IMR-90 (cell line): ENCODE measurements around the gene PLCD1. TPM values are rescaled to one million over a fixed set of nuclear protein-coding genes. Genes with fewer than 3 reads are reported as not detected.

ENCODE experiments used
- ATAC-seq: fragments of 200-7000 bp; cut with Tn5 transposase; 2 replicates; pipeline ENCODE4 v1.9.1; 2020; ENCODE audit warnings: low read depth, mild to moderate bottlenecking, moderate library complexity
- BruUV-seq: library from RNA; stranded (reverse); fragments of 400-500 nt; replicated peaks from 2 replicates; lab custom pipeline; 2021; lab: Mats Ljungman, UMichigan
- CTCF ChIA-PET: fragments of 300-600 bp; formaldehyde crosslinking; extraction: SDS; loops from one replicate; lab custom pipeline; 2021; ENCODE audit warnings: antibody characterized with exemption; lab: Yijun Ruan, JAX
- POLR2A ChIA-PET: fragments of 300-600 bp; sonication (Branson Sonifier 250); formaldehyde crosslinking; loops from one replicate; lab custom pipeline; 2022; ENCODE audit warnings: antibody characterized with exemption; ENCODE audit not compliant: unreplicated experiment; lab: Charles Lee
- DNase-seq: peaks from one replicate; pipeline ENCODE4 v3.0.0; 2013
- H2AFZ ChIP-seq: replicated peaks from 2 replicates; pipeline ENCODE3; 2013; ENCODE audit warnings: low read length, mild to moderate bottlenecking; ENCODE audit not compliant: poor library complexity
- H2AK5ac ChIP-seq: 2 replicates; pipeline ENCODE4 v1.6.1; 2013; ENCODE audit warnings: low read depth, low read length, inconsistent platforms
- H2AK9ac ChIP-seq: replicated peaks from 2 replicates; pipeline ENCODE3; 2013; ENCODE audit warnings: mild to moderate bottlenecking, low read depth, low read length, moderate library complexity; ENCODE audit not compliant: poor library complexity
- H2BK120ac ChIP-seq: 2 replicates; pipeline ENCODE4 v1.6.1; 2013; ENCODE audit warnings: low read depth, low read length, inconsistent platforms
- H2BK15ac ChIP-seq: 3 replicates; pipeline ENCODE4 v1.6.1; 2013; ENCODE audit warnings: low read depth, low read length, inconsistent platforms
- H2BK20ac ChIP-seq: 2 replicates; pipeline ENCODE4 v1.6.1; 2013; ENCODE audit warnings: low read depth, mild to moderate bottlenecking, inconsistent platforms, low read length, moderate library complexity
- H2BK5ac ChIP-seq: 2 replicates; pipeline ENCODE4 v1.6.1; 2013; ENCODE audit warnings: mild to moderate bottlenecking, low read depth, low read length, inconsistent platforms; ENCODE audit not compliant: poor library complexity, severe bottlenecking
- H3K14ac ChIP-seq: replicated peaks from 2 replicates; pipeline ENCODE4 v1.6.1; 2013; ENCODE audit warnings: low read depth, low read length, inconsistent platforms
- H3K18ac ChIP-seq: 2 replicates; pipeline ENCODE4 v1.6.1; 2013; ENCODE audit warnings: low read depth, low read length, control low read depth
- H3K23ac ChIP-seq: 2 replicates; pipeline ENCODE4 v1.6.1; 2013; ENCODE audit warnings: low read depth, low read length, inconsistent platforms
- H3K27ac ChIP-seq: 2 replicates; pipeline ENCODE4 v1.5.1; 2013; ENCODE audit warnings: mild to moderate bottlenecking, control low read depth, low read length; ENCODE audit not compliant: insufficient read depth
- H3K27me3 ChIP-seq: 2 replicates; pipeline ENCODE4 v1.6.1; 2013; ENCODE audit warnings: low read length; ENCODE audit not compliant: control insufficient read depth, insufficient read depth
- H3K36me3 ChIP-seq: 2 replicates; pipeline ENCODE4 v1.6.1; 2013; ENCODE audit warnings: low read length, mixed read lengths; ENCODE audit not compliant: control insufficient read depth, insufficient read depth
- H3K4ac ChIP-seq: 2 replicates; pipeline ENCODE4 v1.6.1; 2013; ENCODE audit warnings: low read depth, low read length, inconsistent platforms
- H3K4me1 ChIP-seq: 2 replicates; pipeline ENCODE4 v1.6.1; 2013; ENCODE audit warnings: low read length, mixed read lengths; ENCODE audit not compliant: control insufficient read depth, insufficient read depth
- H3K4me2 ChIP-seq: 2 replicates; pipeline ENCODE4 v1.6.1; 2013; ENCODE audit warnings: low read depth, mild to moderate bottlenecking, control low read depth, low read length, moderate library complexity
- H3K4me3 ChIP-seq: 2 replicates; pipeline ENCODE4 v1.5.1; 2013; ENCODE audit warnings: low read depth, mild to moderate bottlenecking, control low read depth, low read length, moderate library complexity; ENCODE audit not compliant: insufficient read depth
- H3K56ac ChIP-seq: 2 replicates; pipeline ENCODE4 v1.6.1; 2013; ENCODE audit warnings: low read length, inconsistent platforms; ENCODE audit not compliant: insufficient read depth; ENCODE audit errors: extremely low read depth
- H3K79me1 ChIP-seq, 2 experiments: 2 replicates each; pipeline ENCODE4 v1.6.1; 2013; ENCODE audit warnings: low read length in 2 of 2, inconsistent platforms in 1 of 2, low read depth in 1 of 2
- H3K9ac ChIP-seq: 2 replicates; pipeline ENCODE4 v1.6.1; 2013; ENCODE audit warnings: low read depth, low read length, control low read depth
- H3K9me1 ChIP-seq: 2 replicates; pipeline ENCODE4 v1.6.1; 2013; ENCODE audit warnings: low read length, inconsistent platforms; ENCODE audit not compliant: insufficient read depth
- H3K9me3 ChIP-seq: 2 replicates; pipeline ENCODE4 v1.6.1; 2013; ENCODE audit warnings: low read length; ENCODE audit not compliant: control insufficient read depth, insufficient read depth
- H4K20me1 ChIP-seq: 2 replicates; pipeline ENCODE4 v1.6.1; 2013; ENCODE audit warnings: low read length, inconsistent platforms; ENCODE audit not compliant: insufficient read depth
- H4K5ac ChIP-seq: 2 replicates; pipeline ENCODE4 v1.6.1; 2013; ENCODE audit warnings: mild to moderate bottlenecking, low read depth, low read length, control low read depth
- H4K8ac ChIP-seq, 2 experiments: 2 replicates each; pipeline ENCODE4 v1.6.1; 2013; ENCODE audit warnings: low read depth in 2 of 2, low read length in 2 of 2, control low read depth in 1 of 2, inconsistent platforms in 1 of 2
- H4K91ac ChIP-seq: 2 replicates; pipeline ENCODE4 v1.6.1; 2013; ENCODE audit warnings: low read depth, low read length, inconsistent platforms; ENCODE audit not compliant: insufficient read depth
- MAFK ChIP-seq: IDR thresholded peaks from 2 replicates; pipeline ENCODE4 v1.6.1; 2012; ENCODE audit warnings: low read depth, low read length, improper control_type of control experiment
- NFE2L2 ChIP-seq: fragments of 150-350 bp; IDR thresholded peaks from 2 replicates; pipeline ENCODE4 v1.6.1; 2016; ENCODE audit warnings: low read depth, mild to moderate bottlenecking, low read length
- SMC3 ChIP-seq: fragments of 150-350 bp; IDR thresholded peaks from 2 replicates; pipeline ENCODE4 v1.6.1; 2016; ENCODE audit warnings: low read depth, mild to moderate bottlenecking, antibody characterized with exemption, low read length, moderate library complexity
- WGBS, 2 experiments: methylation state at CpG; one replicate each; pipeline versions ENCODE4 v1.1.5 to v1.1.7; 2013; ENCODE audit warnings: missing lambda C conversion rate in 2 of 2; ENCODE audit not compliant: insufficient read length in 1 of 2; ENCODE audit errors: extremely low coverage in 2 of 2; 5-methylcytosine and 5-hydroxymethylcytosine counted together
- dilution Hi-C: fragments of 300-500 bp; cut with HindIII; formaldehyde crosslinking; loops from one replicate; pipeline ENCODE4 v1.14.3; 2018; ENCODE audit warnings: low sequenced_read_pairs; ENCODE audit not compliant: unreplicated experiment
- in situ Hi-C: fragments of 300-500 bp; cut with MboI; formaldehyde crosslinking; loops from 3 replicates; pipeline ENCODE4 v1.14.3; 2019; ENCODE audit warnings: low sequenced_read_pairs, inconsistent platforms, mixed read lengths
- intact Hi-C: fragments of 100-400 bp; cut with micrococcal nuclease; formaldehyde crosslinking; loops from 2 replicates; pipeline ENCODE4 v1.10.0; 2022
- polyA plus RNA-seq, 3 experiments: library from polyadenylated mRNA; depleted of rRNA; stranded (reverse); fragments of >200 nt; gene quantifications; 2 replicates each; pipeline ENCODE4 v1.2.3, GENCODE V29; 2012; ENCODE audit warnings: low replicate concordance in 1 of 3
- total RNA-seq: library from RNA; depleted of rRNA; stranded (reverse); fragments of >200 nt; gene quantifications from 2 replicates; pipeline ENCODE4 v1.2.3, GENCODE V29; 2012
- TF ChIP-seq, protein P1 (sequence below): conservative IDR thresholded peaks from 2 replicates; pipeline ENCODE4 v1.5.1; 2012; ENCODE audit warnings: mild to moderate bottlenecking, low read depth, low read length, improper control_type of control experiment

PLCD1 gene
- total and polyA plus RNA-seq, 2 of the 4 experiments (the other 2 are of a cell fraction): 14.9 to 16.3 TPM

DNA sequence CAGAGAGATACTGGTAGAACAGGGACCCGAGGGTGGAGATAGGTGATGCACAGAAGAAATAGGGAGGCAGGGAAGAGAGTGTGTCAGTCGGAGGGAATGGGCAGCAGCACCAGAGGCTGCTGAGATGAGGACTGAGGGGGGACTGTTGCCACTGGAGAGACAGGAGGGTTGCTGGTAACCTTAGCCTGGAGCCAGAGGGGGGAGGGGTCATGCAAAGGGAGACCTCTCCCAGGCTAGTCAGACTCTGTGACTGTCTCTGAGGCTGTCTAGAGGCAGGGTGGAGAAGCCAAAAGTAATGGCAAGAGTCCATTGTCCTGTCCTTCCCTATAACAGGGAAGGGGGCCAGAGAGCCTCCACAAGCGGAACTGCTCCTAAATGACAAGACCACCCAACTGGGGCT lies 7.5 kb upstream of the PLCD1 start:
- H2BK20ac ChIP-seq: no peak overlapping the region
- no peak overlapping the region for H2AK5ac ChIP-seq
- ATAC-seq: no peak
- in situ Hi-C loops: no loop called here
- no peak overlapping the region for H3K4ac ChIP-seq
- no TSS peak for BruUV-seq
- ChIA-PET POLR2A (no interaction called here), CTCF (no interaction called here)
- H3K36me3 ChIP-seq: no peaks in the 10 kb centered on the region
- H3K4me1 ChIP-seq: peaks cover 4% of the 10 kb centered on the region
- H3K9ac ChIP-seq: no peak overlapping the region
- 40% methylated on average over 1 of the region's 3 CpGs; no CpG with 5 or more reads in 1 of the 2 experiments for WGBS, 2 experiments
- no peak overlapping the region for H2AFZ ChIP-seq
- no peaks in the 10 kb centered on the region for H3K9me3 ChIP-seq
- intact Hi-C loops: no loop called here
- H2BK15ac ChIP-seq: no peak overlapping the region
- no peak overlapping the region for H2BK120ac ChIP-seq
- H4K5ac ChIP-seq: no peak overlapping the region
- no peak overlapping the region for H4K8ac ChIP-seq
- H4K91ac ChIP-seq: no peak overlapping the region
- H3K4me3 ChIP-seq: no peak overlapping the region
- no peak overlapping the region for H3K27ac ChIP-seq
- H2BK5ac ChIP-seq: no peak overlapping the region
- no peak overlapping the region for H3K14ac ChIP-seq
- H4K20me1 ChIP-seq: no peaks in the 10 kb centered on the region
- H2AK9ac ChIP-seq: no peak overlapping the region
- no peak for DNase-seq
- peaks cover 6% of the 10 kb centered on the region for H3K27me3 ChIP-seq
- no peak overlapping the region for H3K4me2 ChIP-seq
- H3K9me1 ChIP-seq: peaks cover 5% of the 10 kb centered on the region; the same call in 1 of the 2 replicates
- TF ChIP-seq MAFK (no peak), NFE2L2 (no peak), SMC3 (no peak)
- TF ChIP-seq, protein P1, sequence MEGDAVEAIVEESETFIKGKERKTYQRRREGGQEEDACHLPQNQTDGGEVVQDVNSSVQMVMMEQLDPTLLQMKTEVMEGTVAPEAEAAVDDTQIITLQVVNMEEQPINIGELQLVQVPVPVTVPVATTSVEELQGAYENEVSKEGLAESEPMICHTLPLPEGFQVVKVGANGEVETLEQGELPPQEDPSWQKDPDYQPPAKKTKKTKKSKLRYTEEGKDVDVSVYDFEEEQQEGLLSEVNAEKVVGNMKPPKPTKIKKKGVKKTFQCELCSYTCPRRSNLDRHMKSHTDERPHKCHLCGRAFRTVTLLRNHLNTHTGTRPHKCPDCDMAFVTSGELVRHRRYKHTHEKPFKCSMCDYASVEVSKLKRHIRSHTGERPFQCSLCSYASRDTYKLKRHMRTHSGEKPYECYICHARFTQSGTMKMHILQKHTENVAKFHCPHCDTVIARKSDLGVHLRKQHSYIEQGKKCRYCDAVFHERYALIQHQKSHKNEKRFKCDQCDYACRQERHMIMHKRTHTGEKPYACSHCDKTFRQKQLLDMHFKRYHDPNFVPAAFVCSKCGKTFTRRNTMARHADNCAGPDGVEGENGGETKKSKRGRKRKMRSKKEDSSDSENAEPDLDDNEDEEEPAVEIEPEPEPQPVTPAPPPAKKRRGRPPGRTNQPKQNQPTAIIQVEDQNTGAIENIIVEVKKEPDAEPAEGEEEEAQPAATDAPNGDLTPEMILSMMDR: no peak
- H3K79me1 ChIP-seq: no peaks in the 10 kb centered on the region
- no peak overlapping the region for H3K18ac ChIP-seq
- dilution Hi-C loops: no loop called here
- H3K56ac ChIP-seq: no peak overlapping the region
- no peak overlapping the region for H3K23ac ChIP-seq
